OCI-LY7 (cell line): Measurements from ENCODE around the gene SPIB.

ENCODE experiments used
- CTCF ChIP-seq: fragments of 200-600 bp; sonication (generic); conservative IDR thresholded peaks from 2 replicates; pipeline ENCODE4 v1.5.1; 2014; ENCODE audit warnings: mild to moderate bottlenecking, antibody characterized with exemption, low read length, moderate library complexity, mixed read lengths
- EZH2phosphoT487 ChIP-seq: fragments of 200-600 bp; sonication (generic); IDR thresholded peaks from 2 replicates; pipeline ENCODE4 v1.6.1; 2018; ENCODE audit warnings: low read depth, borderline replicate concordance, mild to moderate bottlenecking, mixed run types, antibody characterized with exemption, low read length, moderate library complexity, mixed read lengths

- peak; percentile 73 for TF ChIP-seq CTCF
- TF ChIP-seq EZH2phosphoT487 = no peak
Observed at GRCh38 chr19:50460161-50460765, 41.5 kb downstream of the SPIB start.
